Kidney (tissue), 14 donors: ENCODE measurements around the gene MS4A7. TPM values are rescaled to one million over a fixed set of nuclear protein-coding genes. Genes with fewer than 3 reads are reported as not detected.

Source experiments
- DNase-seq, 5 donors: peaks; one replicate each; pipeline ENCODE4 v3.0.0-alpha.2; 2013 to 2020
- FAIRE-seq: peaks from 2 replicates; lab custom pipeline; 2012; peaks lifted over from hg19 to GRCh38; lab: Jason Lieb, UNC
- H3K27ac ChIP-seq, 2 donors: one replicate each; pipeline ENCODE4 v1.7.0; 2013; ENCODE audit warnings: low read depth in 2 of 2, low read length in 2 of 2, inconsistent platforms in 1 of 2
- H3K27me3 ChIP-seq: one replicate; pipeline ENCODE4 v1.7.1; 2013; ENCODE audit warnings: low read length, inconsistent platforms; ENCODE audit not compliant: control insufficient read depth, insufficient read depth
- H3K36me3 ChIP-seq, 3 donors: one replicate each; pipeline versions ENCODE4 v1.7.0 to v1.7.1; 2013; ENCODE audit warnings: low read length in 3 of 3, control low read depth in 1 of 3, inconsistent platforms in 1 of 3; ENCODE audit not compliant: insufficient read depth in 3 of 3, control insufficient read depth in 2 of 3
- H3K4me1 ChIP-seq, 3 donors: one replicate each; pipeline versions ENCODE4 v1.7.0 to v1.7.1; 2013; ENCODE audit warnings: low read length in 3 of 3, inconsistent platforms in 1 of 3, low read depth in 1 of 3; ENCODE audit not compliant: control insufficient read depth in 2 of 3, insufficient read depth in 2 of 3
- H3K4me3 ChIP-seq, 3 donors: one replicate each; pipeline versions ENCODE4 v1.7.0 to v1.8.1; 2013; ENCODE audit warnings: low read length in 3 of 3, control low read depth in 1 of 3, inconsistent platforms in 1 of 3
- H3K9ac ChIP-seq, 3 donors: one replicate each; pipeline versions ENCODE4 v1.7.0 to v1.7.1; 2013; ENCODE audit warnings: low read length in 3 of 3, control low read depth in 1 of 3, inconsistent platforms in 1 of 3
- H3K9me3 ChIP-seq, 3 donors: one replicate each; pipeline versions ENCODE4 v1.7.0 to v1.7.1; 2013; ENCODE audit warnings: low read length in 3 of 3, control low read depth in 1 of 3, inconsistent platforms in 1 of 3; ENCODE audit not compliant: control insufficient read depth in 2 of 3, insufficient read depth in 1 of 3
- intact Hi-C: fragments of 100-400 bp; cut with DNase I; formaldehyde crosslinking; loops from one replicate; pipeline ENCODE4 v1.11.1; 2022
- polyA plus RNA-seq: library from polyadenylated mRNA; stranded (reverse); fragments of 350-450 nt; fragmentation: Illumina TruSeq; extraction: RNeasy Lipid Tissue Mini Kit (QIAGEN cat#74804); gene quantifications from one replicate; pipeline ENCODE4 v1.2.3, GENCODE V29; 2014; ENCODE audit warnings: low read depth, low replicate concordance; ENCODE audit not compliant: insufficient read depth
- total RNA-seq: library from RNA; stranded (reverse); fragmentation: NEBNext Ultra II Directional; extraction: Animal tissue kit (Norgen Biotek cat#: 25700); gene quantifications from one replicate; pipeline ENCODE4 v1.2.1, GENCODE V29; 2021
- TF ChIP-seq, protein P1 (sequence below): IDR thresholded peaks from 3 replicates; pipeline ENCODE4 v1.5.1; 2012; ENCODE audit warnings: mild to moderate bottlenecking, moderate library complexity, borderline replicate concordance; ENCODE audit not compliant: insufficient read depth; ENCODE audit errors: extremely low read depth
- donor health status: control.
- donor health status: control.
- donor health status: control.
- donor health status: control.
- donor health status: control.
- donor health status: DM: yes; HTN: yes; CAD: no.
- donor health status: Normal renal cell carcinoma (clear cell type).

MS4A7 gene
- total and polyA plus RNA-seq, 2 donors from 2014 or later, result 7.0 to 47.6 TPM

DNA sequence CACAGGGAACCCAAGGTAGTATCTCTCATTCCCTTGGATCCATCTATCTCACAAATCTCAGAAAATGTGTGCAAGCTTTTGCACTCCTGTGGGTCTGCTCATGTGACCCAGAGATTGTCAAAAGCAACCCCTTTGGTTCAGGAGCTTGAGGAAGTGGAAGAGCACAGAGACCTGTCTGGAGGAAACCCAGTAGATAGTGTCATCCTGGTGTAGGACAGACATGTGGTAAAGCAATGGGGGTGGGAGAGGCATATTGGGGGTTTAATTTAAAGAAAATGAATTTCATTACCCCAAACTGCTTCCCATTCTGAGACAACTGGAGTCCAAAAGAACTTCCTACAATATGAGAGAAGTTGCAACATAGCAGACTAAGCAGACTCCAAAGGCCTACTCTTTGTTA lies 12.1 kb downstream of the MS4A7 start:
- H3K4me1 ChIP-seq, result no peaks in the 10 kb centered on the region
- no peak overlapping the region for H3K27ac ChIP-seq
- DNase-seq (no peak), FAIRE-seq (no peak)
- TF ChIP-seq, protein P1, sequence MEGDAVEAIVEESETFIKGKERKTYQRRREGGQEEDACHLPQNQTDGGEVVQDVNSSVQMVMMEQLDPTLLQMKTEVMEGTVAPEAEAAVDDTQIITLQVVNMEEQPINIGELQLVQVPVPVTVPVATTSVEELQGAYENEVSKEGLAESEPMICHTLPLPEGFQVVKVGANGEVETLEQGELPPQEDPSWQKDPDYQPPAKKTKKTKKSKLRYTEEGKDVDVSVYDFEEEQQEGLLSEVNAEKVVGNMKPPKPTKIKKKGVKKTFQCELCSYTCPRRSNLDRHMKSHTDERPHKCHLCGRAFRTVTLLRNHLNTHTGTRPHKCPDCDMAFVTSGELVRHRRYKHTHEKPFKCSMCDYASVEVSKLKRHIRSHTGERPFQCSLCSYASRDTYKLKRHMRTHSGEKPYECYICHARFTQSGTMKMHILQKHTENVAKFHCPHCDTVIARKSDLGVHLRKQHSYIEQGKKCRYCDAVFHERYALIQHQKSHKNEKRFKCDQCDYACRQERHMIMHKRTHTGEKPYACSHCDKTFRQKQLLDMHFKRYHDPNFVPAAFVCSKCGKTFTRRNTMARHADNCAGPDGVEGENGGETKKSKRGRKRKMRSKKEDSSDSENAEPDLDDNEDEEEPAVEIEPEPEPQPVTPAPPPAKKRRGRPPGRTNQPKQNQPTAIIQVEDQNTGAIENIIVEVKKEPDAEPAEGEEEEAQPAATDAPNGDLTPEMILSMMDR, result no peak
- intact Hi-C loops, result no loop called here
- no peak overlapping the region for H3K9ac ChIP-seq
- no peak overlapping the region for H3K4me3 ChIP-seq
- no peaks in the 10 kb centered on the region for H3K27me3 ChIP-seq
- no peaks in the 10 kb centered on the region for H3K9me3 ChIP-seq
- H3K36me3 ChIP-seq, result no peaks in the 10 kb centered on the region

DNA sequence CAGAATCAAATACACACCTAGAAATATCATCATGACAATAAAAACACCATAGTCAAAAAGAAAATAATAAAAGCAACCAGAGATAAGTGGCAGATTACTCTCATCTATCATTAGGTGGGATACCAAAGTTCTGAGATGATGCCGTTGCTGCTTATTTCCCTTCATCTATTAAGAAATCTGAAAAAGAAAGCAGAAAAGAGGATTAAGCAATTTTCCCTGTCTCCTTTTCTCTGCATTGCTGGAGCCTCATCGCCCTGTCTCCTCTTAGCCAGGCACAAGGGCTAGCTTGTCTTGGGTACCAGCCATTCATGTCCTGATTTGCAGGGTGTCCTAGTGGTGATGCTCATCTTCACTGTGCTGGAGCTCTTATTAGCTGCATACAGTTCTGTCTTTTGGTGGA lies 14.0 kb downstream of the MS4A7 start:
- Histone ChIP-seq H3K27ac (no peak overlapping the region), H3K9me3 (no peaks in the 10 kb centered on the region), H3K4me1 (no peaks in the 10 kb centered on the region), H3K27me3 (no peaks in the 10 kb centered on the region), H3K36me3 (no peaks in the 10 kb centered on the region), H3K9ac (no peak overlapping the region), H3K4me3 (no peak overlapping the region)
- intact Hi-C loops, result no loop called here
- no peak for FAIRE-seq
- TF ChIP-seq, protein P1, result no peak
- DNase-seq, result no peak

DNA sequence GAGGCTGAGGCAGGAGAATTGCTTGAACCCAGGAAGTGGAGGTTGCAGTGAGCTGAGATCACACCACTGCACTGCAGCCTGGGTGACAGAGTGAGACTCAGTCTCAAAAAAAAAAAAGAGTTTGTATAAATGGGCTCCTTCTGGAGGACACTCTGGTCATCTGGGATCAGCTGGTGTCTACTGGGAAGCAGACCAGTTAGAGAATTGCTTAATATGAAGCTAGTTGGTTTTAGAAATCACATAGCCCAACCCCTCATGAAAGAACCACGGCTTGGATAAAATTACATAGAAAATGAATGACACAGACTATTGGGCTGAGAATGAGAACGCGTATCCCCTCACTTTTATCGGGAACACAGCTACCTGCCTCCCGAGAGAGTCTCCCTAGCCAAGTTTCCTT lies 14.7 kb downstream of the MS4A7 start:
- no peaks in the 10 kb centered on the region for H3K36me3 ChIP-seq
- no peaks in the 10 kb centered on the region for H3K9me3 ChIP-seq
- H3K9ac ChIP-seq, result no peak overlapping the region
- intact Hi-C loops, result no loop called here
- FAIRE-seq (no peak), DNase-seq (no peak)
- TF ChIP-seq, protein P1, result no peak
- H3K4me1 ChIP-seq, result no peaks in the 10 kb centered on the region
- no peaks in the 10 kb centered on the region for H3K27me3 ChIP-seq
- no peak overlapping the region for H3K4me3 ChIP-seq
- H3K27ac ChIP-seq, result no peak overlapping the region
